Germinal center (tissue), 1 donor: Measurements from ENCODE around the gene GNAZ.

Experiments used
- DNase-seq: peaks from one replicate; pipeline ENCODE4 v3.0.0; 2012; ENCODE audit warnings: mixed read lengths, low spot score

The GNAZ gene

GRCh38 chr22:23077627-23078461, 7.5 kb downstream of the GNAZ start:
- no peak for DNase-seq

- no peak for DNase-seq
These were observed 8.1 kb downstream of the GNAZ start for GRCh38 chr22:23078462-23078787.

GRCh38 chr22:23079240-23079768, 9.0 kb downstream of the GNAZ start:
- DNase-seq = no peak

- DNase-seq = no peak
These were observed 9.6 kb downstream of the GNAZ start for GRCh38 chr22:23079814-23080521.

- no peak for DNase-seq
These were observed 10.4 kb downstream of the GNAZ start for GRCh38 chr22:23080613-23081290.

GRCh38 chr22:23082534-23083314, 12.4 kb downstream of the GNAZ start:
- DNase-seq = no peak

GRCh38 chr22:23083315-23084021, 13.1 kb downstream of the GNAZ start:
- DNase-seq = no peak

- DNase-seq = no peak
These were observed 14.4 kb downstream of the GNAZ start for GRCh38 chr22:23084453-23085350.

- no peak for DNase-seq
These were observed 15.0 kb downstream of the GNAZ start for GRCh38 chr22:23085351-23085671.

GRCh38 chr22:23085785-23086184, 15.5 kb downstream of the GNAZ start:
- DNase-seq = no peak

- DNase-seq = no peak
These were observed 15.9 kb downstream of the GNAZ start for GRCh38 chr22:23086263-23086662.

- DNase-seq = no peak
These were observed 16.5 kb downstream of the GNAZ start for GRCh38 chr22:23086787-23087186.

GRCh38 chr22:23088199-23088604, 17.9 kb downstream of the GNAZ start:
- no peak for DNase-seq

GRCh38 chr22:23089010-23089409, 18.7 kb downstream of the GNAZ start:
- DNase-seq = no peak

GRCh38 chr22:23089633-23090456, 19.5 kb downstream of the GNAZ start:
- DNase-seq = no peak

- no peak for DNase-seq
These were observed 20.1 kb downstream of the GNAZ start for GRCh38 chr22:23090457-23090835.

GRCh38 chr22:23091760-23092159, 21.4 kb downstream of the GNAZ start:
- no peak for DNase-seq

- no peak for DNase-seq
These were observed 22.1 kb downstream of the GNAZ start for GRCh38 chr22:23092217-23092955.
